T-cell (primary cell): ENCODE measurements around the gene LDLRAD1. TPM values are rescaled to one million over a fixed set of nuclear protein-coding genes. Genes with fewer than 3 reads are reported as not detected.
"Not testable (repeated sequence)": the region's sequence is repeated elsewhere in the genome, so short reads cannot be mapped to it uniquely, and the experiment has no call there.

Experiments
- ATAC-seq, 4 experiments: fragments of 200-7000 bp in 3 of 4; fragments of 150-1000 bp in 1 of 4; cut with Tn5 transposase; replicated peaks in 1 of 4; 1 replicate in 3 of 4; 2 replicates in 1 of 4; pipeline ENCODE4 v1.10.0; 2021; ENCODE audit warnings: moderate library complexity in 3 of 4, mild to moderate bottlenecking in 2 of 4, moderate number of reproducible peaks in 1 of 4
- CTCF ChIA-PET, 2 donors: fragments of 300-600 bp; sonication (Branson Sonifier 250); formaldehyde crosslinking; loops; one replicate each; lab custom pipeline; 2022; ENCODE audit warnings: antibody characterized with exemption in 2 of 2; lab: Charles Lee
- POLR2A ChIA-PET, 2 donors: fragments of 300-600 bp; sonication (Branson Sonifier 250); formaldehyde crosslinking; loops; one replicate each; lab custom pipeline; 2022; ENCODE audit warnings: antibody characterized with exemption in 2 of 2; lab: Charles Lee
- DNase-seq, 35 experiments: peaks; one replicate each; pipeline versions ENCODE4 v3.0.0 to v3.0.0-alpha.2; 2013 to 2023
- H3K27ac ChIP-seq: one replicate; pipeline ENCODE4 v1.5.1; 2013; ENCODE audit warnings: low read length
- H3K27me3 ChIP-seq, 2 experiments: replicated peaks in 1 of 2; 1 replicate in 1 of 2; 2 replicates in 1 of 2; pipeline versions ENCODE4 v1.6.1 to v1.7.0; 2013; ENCODE audit warnings: low read length in 1 of 2, mixed read lengths in 1 of 2; ENCODE audit not compliant: control insufficient read depth in 2 of 2, insufficient read depth in 2 of 2; ENCODE audit errors: extremely low read depth in 1 of 2
- H3K36me3 ChIP-seq, 2 donors: 1 replicate in 1 of 2; 2 replicates in 1 of 2; pipeline versions ENCODE4 v1.6.1 to v1.7.0; 2013; ENCODE audit warnings: low read length in 1 of 2; ENCODE audit not compliant: control insufficient read depth in 2 of 2, insufficient read depth in 1 of 2; ENCODE audit errors: extremely low read depth in 1 of 2
- H3K4me1 ChIP-seq, 2 experiments: 1 replicate in 1 of 2; 2 replicates in 1 of 2; pipeline versions ENCODE4 v1.6.1 to v1.7.0; 2013; ENCODE audit warnings: low read length in 2 of 2, mixed read lengths in 1 of 2; ENCODE audit not compliant: insufficient read depth in 2 of 2, control insufficient read depth in 1 of 2; ENCODE audit errors: extremely low read depth in 1 of 2
- H3K4me3 ChIP-seq, 2 donors: 1 replicate in 1 of 2; 2 replicates in 1 of 2; pipeline versions ENCODE4 v1.5.1 to v1.7.0; 2013; ENCODE audit warnings: mild to moderate bottlenecking in 2 of 2, low read length in 1 of 2, moderate library complexity in 1 of 2; ENCODE audit not compliant: control insufficient read depth in 1 of 2; ENCODE audit errors: extremely low read depth in 1 of 2
- H3K9me3 ChIP-seq: 2 replicates; pipeline ENCODE4 v1.7.0; 2013
- H3K27ac Mint-ChIP-seq, 2 donors: one replicate each; pipeline ENCODE4 v1.8.0; 2020 to 2021; ENCODE audit warnings: mild to moderate bottlenecking in 2 of 2, mixed read lengths in 2 of 2
- H3K27me3 Mint-ChIP-seq, 2 donors: one replicate each; pipeline ENCODE4 v1.8.0; 2021 to 2022; ENCODE audit warnings: mixed read lengths in 2 of 2
- H3K36me3 Mint-ChIP-seq: one replicate; pipeline ENCODE4 v1.8.0; 2021; ENCODE audit warnings: mixed read lengths
- H3K4me1 Mint-ChIP-seq, 3 donors: one replicate each; pipeline ENCODE4 v1.8.0; 2020 to 2022; ENCODE audit warnings: mixed read lengths in 3 of 3, mild to moderate bottlenecking in 1 of 3
- H3K4me3 Mint-ChIP-seq, 3 donors: one replicate each; pipeline ENCODE4 v1.8.0; 2020 to 2022; ENCODE audit warnings: mild to moderate bottlenecking in 3 of 3, mixed read lengths in 3 of 3, moderate library complexity in 3 of 3
- H3K9me3 Mint-ChIP-seq, 3 donors: one replicate each; pipeline ENCODE4 v1.8.0; 2020 to 2022; ENCODE audit warnings: mixed read lengths in 3 of 3
- WGBS: methylation state at CpG from one replicate; pipeline ENCODE4 v1.1.5; 2013; ENCODE audit warnings: missing lambda C conversion rate; ENCODE audit not compliant: insufficient coverage; 5-methylcytosine and 5-hydroxymethylcytosine counted together
- total RNA-seq, 35 experiments: library from RNA in 6 of 35; stranded (reverse) in 6 of 35; fragments of 120-200 nt in 1 of 35; gene quantifications; one replicate each; pipeline versions ENCODE4 v1.2.1 to v1.2.4 and lab custom pipeline; 2013 to 2026

LDLRAD1 gene
- total RNA-seq, 5 donors from 2014 or later (not counting 1 experiment from before 2014, with no cell fraction given): not detected

DNA sequence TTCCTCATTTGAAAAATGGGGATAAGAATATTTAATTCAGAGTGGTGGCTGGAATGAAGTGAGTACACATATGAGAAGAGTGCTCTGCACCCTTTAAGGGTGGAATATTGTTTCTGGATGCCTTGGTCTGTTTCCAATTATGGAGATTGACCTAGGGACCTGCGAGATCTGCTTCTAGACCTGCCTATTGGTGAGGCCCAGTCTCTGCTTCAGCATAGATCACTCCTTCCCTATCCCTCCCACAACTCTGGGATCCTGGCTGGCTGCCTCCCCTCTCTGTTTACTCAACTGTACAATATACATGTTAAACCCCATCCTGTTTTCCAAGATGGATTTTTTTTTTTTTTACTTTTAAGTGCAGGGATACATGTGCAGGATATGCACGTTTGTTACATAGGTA, 6.4 kb upstream of the LDLRAD1 start:
- Histone ChIP-seq H3K27ac (no peak overlapping the region), H3K4me1 (no peaks in the 10 kb centered on the region), H3K27me3 (no peaks in the 10 kb centered on the region), H3K9me3 (no peaks in the 10 kb centered on the region), H3K36me3 (no peaks in the 10 kb centered on the region), H3K4me3 (no peak overlapping the region)
- no peak for ATAC-seq
- ChIA-PET POLR2A (no interaction called here), CTCF (no interaction called here)
- WGBS: 100% methylated on average over 1 of the region's 2 CpGs
- Mint-ChIP-seq H3K9me3 (no peaks in the 10 kb centered on the region), H3K4me1 (peaks cover 0 to 4% (median 0%) of the 10 kb centered on the region in 3 donors), H3K36me3 (peaks cover 2% of the 10 kb centered on the region), H3K27ac (no peak overlapping the region), H3K4me3 (no peak overlapping the region), H3K27me3 (no peaks in the 10 kb centered on the region)
- DNase-seq: no peak

GRCh38 chr1:54019562-54020176, 1.7 kb upstream of the LDLRAD1 start:
- not testable (repeated sequence) for H3K36me3 Mint-ChIP-seq

DNA sequence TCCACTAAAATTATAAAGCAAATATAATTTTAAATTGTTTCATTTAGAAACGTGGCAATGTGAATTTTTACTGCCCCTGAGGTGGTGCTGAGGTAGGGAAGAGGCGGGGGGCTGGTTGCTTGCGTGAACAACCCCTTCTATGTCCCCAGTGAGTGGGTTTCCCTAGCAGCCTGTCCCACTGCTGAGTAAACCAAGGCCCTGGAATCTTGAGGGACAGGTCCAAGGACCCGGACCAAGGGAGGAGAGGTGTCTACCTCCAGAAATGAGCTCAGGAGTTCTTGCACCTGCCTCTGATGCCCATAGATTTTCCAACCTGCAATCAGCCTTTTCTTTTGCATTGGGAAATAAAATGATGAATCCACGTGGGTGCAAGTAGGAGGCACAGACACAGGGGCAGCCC, 649 bp upstream of the LDLRAD1 start:
- ATAC-seq: no peak
- CTCF ChIA-PET: interaction anchor here in 1 of 2 donors (0.6 kb wide), 1 partner anchor 54 kb away, joined by 3 read pairs; no protein-coding TSS in a partner anchor

More at GRCh38 chr1:54019562-54020176, 1.7 kb upstream of the LDLRAD1 start:
- DNase-seq, H3K27ac ChIP-seq, H3K9me3 ChIP-seq, H3K4me3 ChIP-seq, CTCF ChIA-PET, H3K36me3 ChIP-seq, H3K27ac Mint-ChIP-seq, H3K27me3 ChIP-seq, POLR2A ChIA-PET, H3K4me1 Mint-ChIP-seq, ATAC-seq, H3K4me3 Mint-ChIP-seq, H3K4me1 ChIP-seq, H3K9me3 Mint-ChIP-seq, H3K27me3 Mint-ChIP-seq: not testable (repeated sequence)
- WGBS: 96% methylated on average over 6 of the region's 10 CpGs

DNA sequence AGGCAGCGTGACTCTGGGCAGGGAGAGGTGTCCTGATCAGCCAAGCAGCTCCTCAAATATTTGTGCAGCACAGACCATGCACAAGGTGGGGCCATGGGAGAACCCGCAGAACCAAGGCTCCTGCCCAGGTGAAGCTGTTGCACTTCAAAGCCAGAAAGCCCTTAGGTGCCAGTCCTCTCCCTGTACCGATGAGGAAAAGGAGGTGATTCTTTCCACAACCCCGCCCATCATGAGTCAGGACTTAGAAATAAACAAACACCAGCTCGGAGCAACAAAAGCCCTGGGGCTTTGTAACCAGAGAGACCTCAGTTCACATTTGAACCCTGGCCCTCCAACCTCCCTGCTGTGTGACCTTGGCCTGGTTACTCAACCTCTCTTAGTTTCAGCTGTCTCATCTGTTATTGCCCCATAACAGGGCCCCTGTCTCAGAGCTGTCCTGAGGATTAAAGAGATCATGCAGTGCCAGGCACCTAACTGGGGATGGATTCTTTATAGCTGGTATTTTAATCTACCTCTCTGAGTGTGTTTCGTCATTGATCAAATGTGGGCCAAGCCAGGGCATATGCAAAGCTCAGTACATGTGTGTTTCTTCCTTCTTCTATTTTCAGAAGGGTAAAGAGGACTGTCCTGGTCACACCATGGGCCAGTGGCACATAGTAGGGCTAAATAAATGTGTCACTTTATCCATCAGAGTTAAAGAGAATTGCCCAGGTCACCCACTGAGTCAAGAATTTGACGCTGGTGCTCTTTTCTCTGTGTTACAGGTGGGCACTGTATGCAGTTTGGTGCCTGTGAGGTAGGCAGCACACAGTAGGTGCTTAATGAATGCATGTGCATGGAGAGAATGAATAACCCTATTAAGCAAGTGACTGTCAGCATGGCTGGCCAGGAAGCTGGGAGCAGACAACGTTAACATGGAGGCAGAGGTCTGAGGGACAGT, 1.4 kb downstream of the LDLRAD1 start:
- peaks cover 0 to 29% of the 10 kb centered on the region in 2 experiments for H3K27me3 ChIP-seq
- H3K27me3 Mint-ChIP-seq: peaks cover 0 to 12% of the 10 kb centered on the region in 2 donors
- no peak overlapping the region for H3K27ac ChIP-seq
- no peaks in the 10 kb centered on the region for H3K4me1 ChIP-seq
- H3K9me3 Mint-ChIP-seq: no peaks in the 10 kb centered on the region
- POLR2A ChIA-PET: no interaction called here
- WGBS: 78% methylated on average over 3 of the region's 8 CpGs
- no peaks in the 10 kb centered on the region for H3K36me3 ChIP-seq
- no peak overlapping the region for H3K4me3 Mint-ChIP-seq
- CTCF ChIA-PET: no interaction called here
- ATAC-seq (no peak), DNase-seq (no peak)
- no peaks in the 10 kb centered on the region for H3K36me3 Mint-ChIP-seq
- H3K4me1 Mint-ChIP-seq: no peaks in the 10 kb centered on the region
- H3K9me3 ChIP-seq: no peaks in the 10 kb centered on the region
- no peak overlapping the region for H3K27ac Mint-ChIP-seq
- no peak overlapping the region for H3K4me3 ChIP-seq

More for the DNA sequence above, 649 bp upstream of the LDLRAD1 start:
- H3K27me3 Mint-ChIP-seq: peaks cover 0 to 6% of the 10 kb centered on the region in 2 donors
- H3K27ac ChIP-seq: no peak overlapping the region
- DNase-seq: no peak
- H3K4me1 Mint-ChIP-seq: no peaks in the 10 kb centered on the region
- no peaks in the 10 kb centered on the region for H3K9me3 ChIP-seq
- POLR2A ChIA-PET: no interaction called here
- no peaks in the 10 kb centered on the region for H3K4me1 ChIP-seq
- no peak overlapping the region for H3K4me3 Mint-ChIP-seq
- 92% methylated on average over 2 of the region's 5 CpGs for WGBS
- H3K27ac Mint-ChIP-seq: no peak overlapping the region
- no peaks in the 10 kb centered on the region for H3K9me3 Mint-ChIP-seq
- peaks cover 0 to 16% of the 10 kb centered on the region in 2 experiments for H3K27me3 ChIP-seq
- H3K4me3 ChIP-seq: no peak overlapping the region
- no peaks in the 10 kb centered on the region for H3K36me3 ChIP-seq
- no peaks in the 10 kb centered on the region for H3K36me3 Mint-ChIP-seq

DNA sequence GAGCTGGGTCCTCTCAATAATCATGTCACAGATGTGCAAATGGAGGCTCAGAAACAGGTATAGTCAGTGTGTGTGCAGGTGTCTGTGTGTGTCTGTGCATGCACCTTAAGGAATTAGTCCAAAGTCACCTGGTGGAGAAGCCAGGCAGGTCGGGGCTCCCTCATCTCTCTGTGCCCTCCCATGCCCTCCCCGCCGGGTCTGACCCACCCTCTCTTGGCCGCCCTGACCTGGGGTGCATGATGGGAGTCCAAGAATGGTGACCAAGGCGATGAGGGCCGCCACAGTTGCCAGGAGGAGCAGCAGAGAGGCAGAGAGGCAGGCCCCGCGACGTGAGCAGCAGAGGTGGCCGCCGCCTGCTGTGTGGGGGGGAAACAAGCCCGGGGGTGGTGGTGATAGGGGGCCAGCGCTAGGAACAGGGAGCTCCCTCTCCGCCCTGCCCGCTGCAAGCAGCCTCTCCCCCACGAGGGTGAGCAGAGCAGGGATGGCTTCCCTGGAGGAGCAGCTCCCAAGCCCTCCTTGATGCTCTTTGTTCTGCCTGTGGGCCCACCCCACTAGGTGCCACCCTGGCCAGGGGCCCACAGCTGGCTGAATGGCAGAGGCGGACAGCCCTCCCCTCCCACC, 3.9 kb downstream of the LDLRAD1 start:
- ATAC-seq (no peak), DNase-seq (no peak)
- H3K27ac Mint-ChIP-seq: no peak overlapping the region
- ChIA-PET CTCF (interaction anchor here in 1 of 2 donors (0.6 kb wide), 1 partner anchor 30 kb away, joined by 4 read pairs; no protein-coding TSS in a partner anchor), POLR2A (no interaction called here)
- H3K27me3 Mint-ChIP-seq: peaks cover 0 to 18% of the 10 kb centered on the region in 2 donors
- no peaks in the 10 kb centered on the region for H3K36me3 Mint-ChIP-seq
- no peaks in the 10 kb centered on the region for H3K9me3 Mint-ChIP-seq
- Histone ChIP-seq H3K27me3 (peaks cover 0 to 37% of the 10 kb centered on the region in 2 experiments), H3K9me3 (no peaks in the 10 kb centered on the region), H3K4me1 (no peaks in the 10 kb centered on the region), H3K36me3 (no peaks in the 10 kb centered on the region), H3K27ac (no peak overlapping the region), H3K4me3 (no peak overlapping the region)
- H3K4me1 Mint-ChIP-seq: no peaks in the 10 kb centered on the region
- 64% methylated on average over 11 of the region's 17 CpGs for WGBS
- H3K4me3 Mint-ChIP-seq: no peak overlapping the region

DNA sequence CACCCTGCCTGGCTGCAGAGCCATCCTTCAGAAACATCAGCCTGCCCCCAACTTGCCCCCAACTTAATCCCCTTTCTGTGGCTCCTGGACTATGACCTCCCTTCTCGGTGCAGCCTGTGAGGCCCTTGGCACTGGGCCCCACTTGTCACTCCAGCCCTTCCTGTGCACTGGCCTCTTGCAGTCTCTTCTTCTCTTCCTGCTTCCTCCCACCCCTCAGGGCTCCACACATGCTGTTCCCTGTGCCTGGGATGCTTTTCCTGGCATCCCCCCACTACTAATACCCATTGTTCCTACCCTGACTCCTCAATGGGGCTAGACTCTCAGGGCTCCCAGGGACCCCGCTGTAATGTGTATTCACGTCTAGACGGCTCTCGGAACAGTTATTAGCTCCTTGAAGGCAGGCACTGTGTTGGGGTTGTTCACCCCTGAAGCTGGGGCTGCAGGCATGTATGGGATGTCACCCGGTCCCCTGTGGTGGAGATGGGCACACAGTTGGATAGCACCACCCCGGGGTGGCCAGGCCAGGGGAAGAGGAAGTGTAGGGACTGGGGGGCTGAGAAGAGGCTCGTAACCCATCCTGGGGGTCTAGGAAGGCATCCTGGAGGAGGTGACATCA, 4.5 kb downstream of the LDLRAD1 start:
- Mint-ChIP-seq H3K4me3 (no peak overlapping the region), H3K27me3 (peaks cover 0 to 18% of the 10 kb centered on the region in 2 donors), H3K4me1 (no peaks in the 10 kb centered on the region), H3K9me3 (no peaks in the 10 kb centered on the region), H3K36me3 (no peaks in the 10 kb centered on the region), H3K27ac (no peak overlapping the region)
- H3K9me3 ChIP-seq: no peaks in the 10 kb centered on the region
- ChIA-PET POLR2A (no interaction called here), CTCF (interaction anchor here in 1 of 2 donors (0.6 kb wide), 1 partner anchor 19 kb away, joined by 3 read pairs; no protein-coding TSS in a partner anchor)
- H3K27ac ChIP-seq: no peak overlapping the region
- no peaks in the 10 kb centered on the region for H3K4me1 ChIP-seq
- peaks cover 0 to 38% of the 10 kb centered on the region in 2 experiments for H3K27me3 ChIP-seq
- H3K4me3 ChIP-seq: no peak overlapping the region
- ATAC-seq (no peak), DNase-seq (no peak)
- 87% methylated on average over 4 of the region's 8 CpGs for WGBS
- H3K36me3 ChIP-seq: no peaks in the 10 kb centered on the region
